Kidney tubule cell (primary cell): ENCODE data around the gene KLK3.

ENCODE experiments used
- DNase-seq: peaks from one replicate; pipeline ENCODE4 v3.0.0-alpha.2; 2018; ENCODE audit warnings: low spot score

KLK3 gene

DNA sequence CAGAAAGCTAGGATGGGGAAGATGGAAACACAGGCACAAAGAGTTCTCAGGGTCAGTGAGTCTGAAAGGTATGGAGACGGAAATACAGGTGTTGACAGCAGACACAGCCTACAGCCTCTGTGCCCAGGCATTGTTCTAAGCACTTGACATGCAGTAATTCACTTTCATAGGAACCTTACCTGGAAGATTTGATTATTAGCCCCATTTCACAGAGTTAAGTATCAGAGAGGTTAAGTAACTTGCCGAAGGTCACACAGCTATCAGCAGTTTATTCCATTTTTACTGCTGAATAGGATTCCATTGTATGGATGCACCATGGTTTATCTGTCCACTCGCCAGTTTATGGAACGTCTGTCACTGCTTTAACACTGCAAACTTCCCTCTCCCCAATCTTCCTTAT, 43.3 kb downstream of the KLK3 start:
- no peak for DNase-seq

DNA sequence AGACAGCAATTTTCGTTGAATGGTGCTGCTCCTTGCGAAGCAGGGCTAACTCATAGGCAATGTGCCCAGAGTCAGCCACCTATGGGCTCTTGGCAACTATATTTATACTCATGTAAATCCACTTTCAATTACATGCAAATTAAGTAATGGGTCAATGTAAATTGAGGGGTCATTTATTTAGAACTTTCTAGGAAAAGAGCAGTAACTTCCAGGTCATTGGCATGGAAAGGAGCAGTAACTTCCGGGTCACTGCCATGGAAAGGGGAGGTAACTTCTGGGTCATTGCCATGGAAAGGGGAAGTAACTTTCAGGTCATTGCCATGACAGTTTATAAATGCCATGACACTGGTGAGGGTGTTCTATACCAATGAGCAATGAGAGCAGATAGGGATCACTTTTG, 44.9 kb downstream of the KLK3 start:
- DNase-seq: no peak

DNA sequence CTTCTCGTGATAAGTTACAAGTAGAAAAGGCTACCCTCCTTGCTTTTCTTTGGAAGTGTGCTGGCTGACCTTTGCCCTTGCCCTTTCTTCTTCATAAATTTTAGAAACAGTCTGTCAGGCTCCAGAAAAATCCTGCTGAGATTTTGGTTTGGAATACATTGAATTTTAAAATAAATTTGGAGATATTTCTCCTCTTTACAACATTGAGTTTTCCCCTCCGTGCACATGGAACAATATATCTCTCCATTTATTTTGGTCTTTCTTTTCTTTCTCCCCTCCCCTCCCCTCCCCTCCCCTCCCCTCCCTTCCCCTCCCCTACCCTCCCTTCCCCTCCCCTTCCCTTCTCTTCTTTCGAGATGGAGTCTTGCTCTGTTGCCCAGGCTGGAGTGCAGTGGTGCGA, 47.9 kb downstream of the KLK3 start:
- no peak for DNase-seq

DNA sequence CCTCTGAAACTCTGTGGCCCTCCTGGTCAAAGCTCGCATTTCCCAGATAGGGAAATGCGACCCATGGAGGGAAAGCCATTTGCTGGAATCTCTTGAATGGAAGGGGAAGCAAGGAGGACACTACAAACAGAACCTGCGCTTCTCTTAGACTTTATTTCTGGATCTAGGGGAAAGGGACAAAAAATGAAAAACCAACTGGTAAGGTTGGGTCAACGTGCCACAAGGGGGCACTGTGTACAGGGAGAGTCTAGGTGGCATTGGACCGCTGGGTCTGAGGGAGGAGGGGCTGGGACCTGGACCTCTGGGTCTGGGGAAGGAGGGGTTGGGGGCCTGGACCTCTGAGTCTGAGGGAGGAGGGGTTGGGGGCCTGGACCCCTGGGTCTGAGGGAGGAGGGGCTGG, 51.5 kb downstream of the KLK3 start:
- DNase-seq: no peak

DNA sequence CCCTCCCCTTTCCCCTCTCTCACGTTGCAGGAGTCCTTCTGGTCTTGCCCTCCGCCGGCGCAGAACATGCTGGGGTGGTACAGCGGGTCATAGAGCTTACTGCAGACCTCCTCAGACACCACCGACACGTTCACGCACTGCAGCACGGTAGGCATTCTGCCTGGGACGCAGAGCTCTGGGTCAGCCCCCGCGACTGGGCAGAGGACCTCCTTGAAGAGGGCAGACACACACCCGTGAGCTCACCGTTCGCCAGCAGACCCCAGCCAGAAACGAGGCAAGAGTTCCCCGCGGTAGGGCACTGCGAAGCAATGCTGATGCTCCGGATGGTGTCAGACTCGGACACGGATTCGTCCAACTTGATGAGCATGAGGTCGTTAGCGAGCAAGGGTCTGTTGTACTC, 53.6 kb downstream of the KLK3 start:
- DNase-seq: no peak

DNA sequence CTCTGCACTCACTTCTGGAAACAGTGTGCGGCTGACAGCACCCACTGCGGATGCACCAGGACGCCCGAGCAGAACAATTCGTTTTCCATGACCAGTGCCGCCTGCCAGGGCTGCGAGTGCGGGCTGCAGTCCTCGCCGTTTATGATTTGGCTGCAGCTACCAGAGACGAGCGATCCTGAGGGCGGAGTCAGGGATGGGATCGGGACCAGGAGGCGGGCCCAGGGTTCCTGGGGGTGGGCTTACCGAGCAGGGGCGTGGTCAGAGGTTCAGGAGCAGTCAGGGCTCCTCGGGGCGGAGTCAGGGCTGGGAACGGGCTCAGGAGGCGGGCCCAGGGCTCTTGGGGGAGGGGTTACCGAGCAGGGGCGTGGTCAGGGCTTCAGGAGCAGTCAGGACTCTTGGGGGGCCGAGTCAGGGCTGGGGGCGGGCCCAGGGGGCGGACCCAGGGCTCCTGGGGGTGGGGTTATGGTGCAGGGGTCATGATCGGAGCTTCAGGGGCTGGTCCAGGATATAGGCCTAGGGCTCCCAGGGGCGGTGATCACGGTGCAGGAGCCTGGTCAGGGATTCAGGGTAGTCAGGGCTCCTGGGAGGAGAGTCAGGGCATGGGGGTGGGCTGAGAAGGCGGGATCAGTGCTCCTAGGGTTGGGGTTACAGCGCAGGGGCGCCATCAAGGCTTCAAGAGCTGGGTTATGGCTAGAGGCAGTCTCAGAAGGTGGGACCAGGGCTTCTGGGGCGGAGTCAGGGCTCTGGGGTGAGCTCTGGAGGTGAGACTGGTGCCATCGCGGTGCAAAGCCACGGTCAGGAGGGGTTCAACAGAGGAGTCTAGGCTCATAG, 54.7 kb downstream of the KLK3 start:
- DNase-seq: peak; percentile 30
